Forelimb muscle (tissue), 1 donor: ENCODE results near the gene PLAAT3. TPM values are rescaled to one million over a fixed set of nuclear protein-coding genes. Genes with fewer than 3 reads are reported as not detected.
"Not testable (repeated sequence)": the region's sequence is repeated elsewhere in the genome, so short reads cannot be mapped to it uniquely, and the experiment has no call there.

ENCODE experiments used
- DNase-seq: peaks from one replicate; pipeline ENCODE4 v3.0.0-alpha.2; 2013; ENCODE audit warnings: low read depth
- polyA plus RNA-seq: library from polyadenylated mRNA; unstranded; fragments of 120-200 nt; gene quantifications from one replicate; pipeline ENCODE4 v1.2.1, GENCODE V29; 2013; ENCODE audit not compliant: insufficient read length

The PLAAT3 gene
- 61.0 TPM for polyA plus RNA-seq

GRCh38 chr11:63614136-63614671 lies at the start of gene PLAAT3:
Gene PLAAT3, minus strand, starts transcription at chr11:63614433. Its CDS starts 419 bp downstream, at chr11:63614014.
- no peak for DNase-seq

- no peak for DNase-seq
These were observed 49.6 kb upstream of the PLAAT3 start for GRCh38 chr11:63663809-63664208.

DNA sequence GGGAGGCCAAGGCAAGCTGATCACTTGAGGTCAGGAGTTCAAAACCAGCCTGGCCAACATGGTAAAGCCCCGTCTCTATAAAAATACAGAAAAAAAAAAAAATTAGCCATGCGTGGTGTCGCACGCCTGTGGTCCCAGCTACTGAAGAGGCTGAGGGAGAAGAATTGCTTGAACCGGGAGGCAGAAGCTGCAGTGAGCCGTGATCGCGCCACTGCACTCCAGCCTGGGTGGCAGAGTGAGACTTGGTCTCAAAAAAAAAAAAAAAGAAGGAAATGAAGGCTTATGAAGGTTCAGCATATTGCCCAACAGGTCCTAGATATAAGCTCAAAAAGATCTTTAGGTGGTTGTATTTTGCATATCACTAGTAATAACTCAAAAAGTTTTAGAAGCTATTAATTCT lies 46.7 kb upstream of the PLAAT3 start:
- DNase-seq, result no peak

GRCh38 chr11:63652671-63653070 lies 38.4 kb upstream of the PLAAT3 start:
- no peak for DNase-seq

DNA sequence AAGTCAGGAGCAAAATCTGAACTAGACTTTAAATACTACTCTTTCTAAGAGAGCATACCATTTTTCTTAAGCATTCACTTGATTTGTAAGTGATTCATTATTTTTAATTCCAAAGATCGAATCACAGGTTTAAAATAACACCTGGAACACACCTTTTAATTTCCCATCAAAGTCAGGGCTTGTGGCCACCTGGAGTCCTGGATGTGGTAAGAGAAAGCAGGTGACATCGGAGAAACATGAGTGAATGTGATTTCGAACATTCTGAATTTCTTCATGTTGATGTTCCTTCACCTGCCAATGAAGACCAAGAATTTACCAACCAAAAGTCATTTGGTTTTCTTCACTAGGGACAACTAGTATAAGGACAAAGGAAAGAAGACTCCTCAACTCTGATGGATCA lies 29.0 kb upstream of the PLAAT3 start:
- no peak for DNase-seq

- no peak for DNase-seq
These were observed 27.5 kb upstream of the PLAAT3 start for GRCh38 chr11:63641727-63642126.

- DNase-seq, result no peak
These were observed 25.1 kb upstream of the PLAAT3 start for GRCh38 chr11:63639199-63639832.

GRCh38 chr11:63638436-63638835 lies 24.2 kb upstream of the PLAAT3 start:
- not testable (repeated sequence) for DNase-seq

- no peak for DNase-seq
These were observed 21.7 kb upstream of the PLAAT3 start for GRCh38 chr11:63635762-63636465.

- no peak for DNase-seq
These were observed 15.2 kb upstream of the PLAAT3 start for GRCh38 chr11:63629426-63629825.

- no peak for DNase-seq
These were observed 9.4 kb upstream of the PLAAT3 start for GRCh38 chr11:63623513-63624140.

DNA sequence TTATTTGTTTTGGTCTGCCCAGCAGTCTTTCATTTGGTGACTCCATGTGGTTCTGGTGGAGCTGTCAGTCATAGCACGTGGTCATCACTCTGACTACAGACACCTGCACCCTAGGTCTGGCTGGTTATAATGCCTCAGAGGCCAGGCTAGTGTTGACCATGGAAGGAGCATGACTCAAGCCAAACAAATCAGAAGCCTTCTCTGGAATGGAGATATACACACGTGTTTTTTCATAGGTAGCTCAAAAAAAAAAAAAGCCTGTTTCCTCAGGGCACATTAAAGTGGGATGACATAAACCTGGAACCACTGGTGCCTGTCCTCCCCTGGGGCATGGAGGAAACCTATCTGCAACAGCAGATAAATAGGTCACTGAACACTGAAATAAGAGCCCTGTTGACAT lies 8.1 kb upstream of the PLAAT3 start:
- DNase-seq, result no peak

DNA sequence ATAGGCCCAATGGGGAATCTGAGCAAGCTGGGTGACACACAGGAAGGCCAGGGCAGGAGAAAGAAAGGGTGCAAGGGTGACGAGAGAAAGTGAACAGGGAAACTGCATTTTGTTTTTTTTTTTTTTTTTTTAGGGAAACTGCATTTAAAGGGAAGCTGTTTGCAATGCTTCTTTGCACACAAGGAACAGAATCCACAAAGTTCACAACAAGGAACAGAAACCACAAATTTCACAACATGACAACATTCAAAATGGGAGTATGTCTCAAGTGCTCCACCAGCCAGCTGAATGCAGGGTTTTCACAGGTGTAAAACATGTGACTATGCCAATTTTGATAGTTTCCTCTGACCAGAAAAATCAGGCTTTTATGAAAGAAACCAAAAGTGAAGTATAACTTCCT lies 6.8 kb upstream of the PLAAT3 start:
- DNase-seq, result no peak

GRCh38 chr11:63619967-63620366 lies 5.7 kb upstream of the PLAAT3 start:
- no peak for DNase-seq

DNA sequence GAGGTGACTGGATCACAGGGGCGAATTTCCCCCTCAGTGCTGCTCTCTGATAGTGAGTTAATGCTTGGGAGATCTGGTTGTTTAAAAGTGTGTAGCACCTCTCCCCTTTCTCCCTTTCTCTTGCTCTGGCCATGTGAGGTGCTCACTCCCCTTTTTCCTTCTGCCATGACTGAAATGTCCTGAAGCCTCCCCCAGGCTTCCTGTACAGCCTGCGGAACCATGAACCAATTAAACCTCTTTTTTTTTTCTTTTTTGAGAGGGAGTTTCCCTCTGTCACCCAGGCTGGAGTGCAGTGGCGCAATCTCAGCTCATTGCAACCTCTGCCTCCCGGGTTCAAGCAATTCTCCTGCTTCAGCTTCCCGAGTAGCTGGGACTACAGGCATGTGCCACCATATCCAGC lies 3.5 kb upstream of the PLAAT3 start:
- not testable (repeated sequence) for DNase-seq

DNA sequence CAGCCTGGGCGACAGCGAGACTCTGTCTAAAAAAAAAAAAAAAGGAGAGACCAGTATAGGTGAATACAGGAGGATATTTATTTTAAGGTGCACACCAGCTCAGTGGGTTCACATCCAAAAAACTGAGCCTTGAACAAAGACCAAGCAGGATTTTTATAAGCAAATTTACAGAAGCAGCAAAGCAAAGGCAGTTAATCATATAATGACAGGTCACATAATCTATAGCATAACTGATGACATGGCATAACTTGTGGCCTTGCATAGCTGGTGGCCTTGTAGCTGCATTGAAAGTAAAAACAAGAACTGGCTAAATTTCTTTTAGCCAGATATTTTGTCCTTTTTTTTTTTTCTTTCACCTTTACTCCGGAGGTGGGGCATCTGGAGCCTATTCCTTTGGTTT lies 2.7 kb upstream of the PLAAT3 start:
- no peak for DNase-seq

DNA sequence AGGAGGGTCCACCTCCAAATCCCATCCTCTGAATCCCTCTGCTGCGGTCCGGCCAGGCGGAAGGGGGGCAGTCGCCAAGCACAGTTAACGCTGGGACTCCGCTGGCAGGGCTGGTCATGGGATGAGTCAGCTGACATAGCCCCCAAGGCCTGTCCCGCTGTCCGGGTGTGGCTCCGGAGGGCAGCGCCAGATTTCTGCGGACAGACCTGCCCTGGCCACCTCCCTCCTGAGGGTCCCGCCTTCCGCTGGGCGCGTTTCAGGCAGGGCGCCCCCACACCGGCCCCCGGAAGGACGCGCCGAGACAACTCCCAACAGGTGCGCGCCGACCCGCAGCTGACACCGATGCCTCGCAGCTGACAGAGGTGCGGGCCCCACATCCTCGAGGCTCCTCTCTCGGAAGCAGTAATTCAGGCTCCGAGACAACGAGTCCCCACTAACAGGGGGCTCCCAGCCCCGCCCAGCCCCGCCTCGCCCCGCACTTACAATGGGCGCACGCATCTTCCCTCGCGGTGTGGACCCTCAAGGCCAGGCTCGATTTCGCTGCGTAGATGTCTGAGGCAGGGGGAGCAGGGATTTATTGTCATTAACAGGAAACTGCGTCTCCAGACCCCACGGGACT lies 607 bp downstream of the PLAAT3 start:
- DNase-seq, result no peak

DNA sequence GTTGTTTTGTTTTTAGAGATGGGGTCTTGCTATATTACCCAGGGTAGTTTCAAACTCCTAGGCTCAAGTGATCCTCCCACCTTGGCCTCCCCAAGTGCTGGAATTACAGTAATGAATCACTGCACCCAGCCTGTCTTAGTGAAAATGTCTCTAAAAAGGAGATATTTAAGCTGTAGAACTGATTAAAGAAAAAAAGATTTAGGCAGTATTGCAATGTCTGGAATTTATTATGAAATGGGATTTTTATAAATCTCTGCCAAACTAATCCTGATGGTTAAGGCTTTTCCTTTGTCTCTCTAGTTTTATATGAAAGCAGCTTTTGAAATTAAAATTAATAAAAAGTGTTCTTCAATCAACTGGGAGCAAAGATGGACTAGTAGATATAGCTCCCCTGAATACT lies 2.1 kb downstream of the PLAAT3 start:
- no peak for DNase-seq

DNA sequence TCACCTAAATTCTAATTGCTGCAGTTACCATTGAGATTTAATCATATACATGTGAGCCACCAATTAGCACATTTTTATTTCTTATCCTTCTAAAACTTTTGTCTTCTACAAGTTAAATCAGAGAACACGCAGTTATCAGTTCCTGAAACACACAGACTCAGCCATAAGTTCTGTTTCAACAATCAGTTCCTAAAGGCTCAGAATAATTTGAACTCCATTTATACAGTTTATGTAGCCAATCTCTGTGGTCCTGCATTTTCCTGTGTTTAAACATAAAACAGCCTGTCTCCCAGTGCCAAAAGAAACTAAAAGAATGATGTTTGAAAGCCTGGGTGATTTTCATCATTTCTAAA lies 2.9 kb downstream of the PLAAT3 start:
- DNase-seq, result no peak

- DNase-seq, result no peak
These were observed 3.4 kb downstream of the PLAAT3 start for GRCh38 chr11:63610604-63611394.

DNA sequence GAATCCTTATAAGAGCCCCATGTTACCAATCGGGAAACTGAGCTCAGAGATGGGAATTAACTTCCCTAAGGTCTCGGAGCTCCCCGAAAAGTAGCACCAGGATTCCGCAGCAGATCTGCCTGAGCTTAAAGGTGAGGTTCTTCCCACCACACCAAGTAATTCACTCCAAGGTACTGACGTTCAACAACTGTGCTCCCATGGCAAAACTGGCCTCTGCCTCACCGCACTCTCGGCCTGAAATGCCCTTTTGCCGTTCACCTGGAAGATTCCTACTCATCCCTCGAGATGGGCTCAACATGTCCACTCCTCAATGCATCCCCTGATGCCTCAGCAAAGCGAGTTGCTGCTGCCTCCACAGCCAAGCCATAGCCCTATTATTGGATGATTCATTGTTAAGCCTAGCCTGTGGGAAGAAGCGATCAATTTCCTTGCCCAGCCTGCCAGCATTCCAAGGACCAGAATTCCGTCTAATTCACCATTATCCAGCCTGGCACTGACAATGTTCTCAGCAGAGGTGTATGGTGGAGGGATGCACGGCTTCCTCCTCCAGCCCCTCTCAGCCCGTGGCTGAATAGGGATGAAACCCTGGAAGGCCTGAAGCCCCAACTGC lies 4.2 kb downstream of the PLAAT3 start:
- DNase-seq, result no peak
